HepG2 (cell line): ENCODE data around the gene PRKACA. TPM values are rescaled to one million over a fixed set of nuclear protein-coding genes. Genes with fewer than 3 reads are reported as not detected.

Experiments used
- ARID4A ChIP-seq: sonication (generic); formaldehyde crosslinking; IDR thresholded peaks from 2 replicates; pipeline ENCODE4 v1.5.0; 2020; ENCODE audit warnings: mild to moderate bottlenecking, missing genetic modification reagents, borderline replicate concordance
- DNMT1 ChIP-seq: sonication (generic); formaldehyde crosslinking; IDR thresholded peaks from 2 replicates; pipeline ENCODE4 v1.5.1; 2020; ENCODE audit warnings: mild to moderate bottlenecking, missing genetic modification reagents
- HOXD1 ChIP-seq: sonication (generic); formaldehyde crosslinking; IDR thresholded peaks from 2 replicates; pipeline ENCODE4 v1.5.0; 2020; ENCODE audit warnings: missing genetic modification reagents
- JDP2 ChIP-seq: sonication (generic); formaldehyde crosslinking; IDR thresholded peaks from 2 replicates; pipeline ENCODE4 v1.8.1; 2022; ENCODE audit warnings: missing genetic modification reagents, borderline replicate concordance
- NR0B2 ChIP-seq: sonication (generic); formaldehyde crosslinking; IDR thresholded peaks from 2 replicates; pipeline ENCODE4 v1.4.0; 2020; ENCODE audit warnings: mild to moderate bottlenecking, missing genetic modification reagents
- PAX8 ChIP-seq: sonication (generic); formaldehyde crosslinking; IDR thresholded peaks from 2 replicates; pipeline ENCODE4 v1.8.0; 2022; ENCODE audit warnings: mild to moderate bottlenecking, missing genetic modification reagents, borderline replicate concordance
- PCBP1 ChIP-seq: fragments of 200-400 bp; formaldehyde crosslinking; IDR thresholded peaks from 2 replicates; pipeline ENCODE4 v1.6.1; 2017; ENCODE audit warnings: mild to moderate bottlenecking, low read depth, low read length, borderline replicate concordance
- THYN1 ChIP-seq: sonication (generic); formaldehyde crosslinking; IDR thresholded peaks from 2 replicates; pipeline ENCODE4 v1.8.1; 2023; ENCODE audit warnings: low read depth, mild to moderate bottlenecking, moderate library complexity, missing genetic modification reagents, borderline replicate concordance
- YEATS2 ChIP-seq: sonication (generic); formaldehyde crosslinking; IDR thresholded peaks from 2 replicates; pipeline ENCODE4 v1.4.0; 2020; ENCODE audit warnings: missing genetic modification reagents, borderline replicate concordance
- YEATS4 ChIP-seq: sonication (generic); formaldehyde crosslinking; IDR thresholded peaks from 2 replicates; pipeline ENCODE4 v1.4.0; 2020; ENCODE audit warnings: missing genetic modification reagents, borderline replicate concordance
- ZBTB34 ChIP-seq: sonication (generic); formaldehyde crosslinking; IDR thresholded peaks from 2 replicates; pipeline ENCODE4 v1.8.0; 2022; ENCODE audit warnings: mild to moderate bottlenecking, missing genetic modification reagents
- ZBTB38 ChIP-seq: sonication (generic); formaldehyde crosslinking; IDR thresholded peaks from 2 replicates; pipeline ENCODE4 v1.5.1; 2020; ENCODE audit warnings: mild to moderate bottlenecking, missing genetic modification reagents
- ZBTB42 ChIP-seq: sonication (generic); formaldehyde crosslinking; IDR thresholded peaks from 2 replicates; pipeline ENCODE4 v1.5.0; 2020; ENCODE audit warnings: mild to moderate bottlenecking, missing genetic modification reagents
- ZMYM3 ChIP-seq: sonication (generic); formaldehyde crosslinking; IDR thresholded peaks from 2 replicates; pipeline ENCODE4 v1.5.1; 2020; ENCODE audit warnings: mild to moderate bottlenecking, missing genetic modification reagents
- ZNF333 ChIP-seq: sonication (generic); formaldehyde crosslinking; IDR thresholded peaks from 2 replicates; pipeline ENCODE4 v1.4.0; 2020; ENCODE audit warnings: mild to moderate bottlenecking, missing genetic modification reagents, borderline replicate concordance
- ZNF572 ChIP-seq: sonication (generic); formaldehyde crosslinking; IDR thresholded peaks from 2 replicates; pipeline ENCODE4 v1.5.1; 2020; ENCODE audit warnings: mild to moderate bottlenecking, missing genetic modification reagents
- ZSCAN21 ChIP-seq: sonication (generic); formaldehyde crosslinking; IDR thresholded peaks from 2 replicates; pipeline ENCODE4 v1.8.0; 2022; ENCODE audit warnings: mild to moderate bottlenecking, missing genetic modification reagents, moderate library complexity, borderline replicate concordance
- polyA plus RNA-seq, 8 experiments: library from polyadenylated mRNA; depleted of rRNA in 3 of 8; stranded (reverse) in 7 of 8; unstranded in 1 of 8; fragments of >200 nt; fragmentation: Illumina TruSeq in 4 of 8; extraction: Trizol in 4 of 8; gene quantifications; 2 replicates each; pipeline versions ENCODE4 v1.2.1 to v1.2.3, GENCODE V29; 2011 to 2016; ENCODE audit warnings: low read depth in 4 of 8, missing spikeins in 1 of 8, mixed read lengths in 1 of 8; ENCODE audit not compliant: insufficient read depth in 1 of 8
- total RNA-seq, 5 experiments: library from RNA; depleted of rRNA; stranded (reverse); fragments of >200 nt; fragmentation: Illumina TruSeq; extraction: Trizol; gene quantifications; 2 replicates each; pipeline ENCODE4 v1.2.3, GENCODE V29; 2016; ENCODE audit warnings: low read depth in 1 of 5
- TF ChIP-seq, protein P1 (sequence below): sonication (generic); formaldehyde crosslinking; IDR thresholded peaks from 2 replicates; pipeline ENCODE4 v1.9.0; 2022; ENCODE audit warnings: missing genetic modification reagents, mild to moderate bottlenecking, borderline replicate concordance
- TF ChIP-seq, protein P2 (sequence below), 2 experiments: sonication (generic) in 1 of 2; formaldehyde crosslinking in 1 of 2; IDR thresholded peaks; 2 replicates each; pipeline versions ENCODE4 v1.5.1 to v1.6.1; 2011 to 2020; ENCODE audit warnings: borderline replicate concordance in 1 of 2, low read depth in 1 of 2, low read length in 1 of 2, mild to moderate bottlenecking in 1 of 2, missing genetic modification reagents in 1 of 2, moderate library complexity in 1 of 2

PRKACA gene
- total and polyA plus RNA-seq, 2 of the 13 experiments (the other 11 are each of a cell fraction or from before 2014, with no cell fraction given) = 11.0 to 18.2 TPM

- TF ChIP-seq HOXD1 (CRISPR knock-in tag) (no peak), DNMT1 (0 out of 2 replicates have a peak, but pooled peaks have one; percentile 71), YEATS2 (CRISPR knock-in tag) (no peak), THYN1 (CRISPR knock-in tag) (no peak), ZBTB42 (CRISPR knock-in tag) (no peak), YEATS4 (no peak), NR0B2 (CRISPR knock-in tag) (no peak), PAX8 (CRISPR knock-in tag) (no peak), ZMYM3 (no peak), JDP2 (CRISPR knock-in tag) (no peak), ARID4A (CRISPR knock-in tag) (no peak), ZNF333 (CRISPR knock-in tag) (no peak), ZBTB34 (CRISPR knock-in tag) (no peak), ZSCAN21 (CRISPR knock-in tag) (no peak), PCBP1 (no peak), ZNF572 (no peak), ZBTB38 (CRISPR knock-in tag) (no peak)
- TF ChIP-seq, protein P1, sequence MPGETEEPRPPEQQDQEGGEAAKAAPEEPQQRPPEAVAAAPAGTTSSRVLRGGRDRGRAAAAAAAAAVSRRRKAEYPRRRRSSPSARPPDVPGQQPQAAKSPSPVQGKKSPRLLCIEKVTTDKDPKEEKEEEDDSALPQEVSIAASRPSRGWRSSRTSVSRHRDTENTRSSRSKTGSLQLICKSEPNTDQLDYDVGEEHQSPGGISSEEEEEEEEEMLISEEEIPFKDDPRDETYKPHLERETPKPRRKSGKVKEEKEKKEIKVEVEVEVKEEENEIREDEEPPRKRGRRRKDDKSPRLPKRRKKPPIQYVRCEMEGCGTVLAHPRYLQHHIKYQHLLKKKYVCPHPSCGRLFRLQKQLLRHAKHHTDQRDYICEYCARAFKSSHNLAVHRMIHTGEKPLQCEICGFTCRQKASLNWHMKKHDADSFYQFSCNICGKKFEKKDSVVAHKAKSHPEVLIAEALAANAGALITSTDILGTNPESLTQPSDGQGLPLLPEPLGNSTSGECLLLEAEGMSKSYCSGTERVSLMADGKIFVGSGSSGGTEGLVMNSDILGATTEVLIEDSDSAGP = no peak
- TF ChIP-seq, protein P2, sequence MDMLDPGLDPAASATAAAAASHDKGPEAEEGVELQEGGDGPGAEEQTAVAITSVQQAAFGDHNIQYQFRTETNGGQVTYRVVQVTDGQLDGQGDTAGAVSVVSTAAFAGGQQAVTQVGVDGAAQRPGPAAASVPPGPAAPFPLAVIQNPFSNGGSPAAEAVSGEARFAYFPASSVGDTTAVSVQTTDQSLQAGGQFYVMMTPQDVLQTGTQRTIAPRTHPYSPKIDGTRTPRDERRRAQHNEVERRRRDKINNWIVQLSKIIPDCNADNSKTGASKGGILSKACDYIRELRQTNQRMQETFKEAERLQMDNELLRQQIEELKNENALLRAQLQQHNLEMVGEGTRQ (IDR thresholded peaks at IDR 0.05; ENCODE audit: low read depth, low read length) = no peak
- TF ChIP-seq, protein P2 (CRISPR knock-in tag; IDR thresholded peaks at IDR 0.05; ENCODE audit: borderline replicate concordance) = no peak
These were observed 18.5 kb upstream of the PRKACA start (continued) for GRCh38 chr19:14135985-14136508.
